T-helper 1 cell (primary cell): Measurements from ENCODE around the gene HSFX2.
"Not testable (repeated sequence)": the region's sequence is repeated elsewhere in the genome, so short reads cannot be mapped to it uniquely, and the experiment has no call there.

Experiments
- DNase-seq, 5 donors: peaks; one replicate each; pipeline ENCODE4 v3.0.0-alpha.2; 2012 to 2020
- total RNA-seq, 4 donors: gene quantifications; one replicate each; lab custom pipeline; 2026; lab: John Stamatoyannopoulos, UW

HSFX2 gene, protein sequence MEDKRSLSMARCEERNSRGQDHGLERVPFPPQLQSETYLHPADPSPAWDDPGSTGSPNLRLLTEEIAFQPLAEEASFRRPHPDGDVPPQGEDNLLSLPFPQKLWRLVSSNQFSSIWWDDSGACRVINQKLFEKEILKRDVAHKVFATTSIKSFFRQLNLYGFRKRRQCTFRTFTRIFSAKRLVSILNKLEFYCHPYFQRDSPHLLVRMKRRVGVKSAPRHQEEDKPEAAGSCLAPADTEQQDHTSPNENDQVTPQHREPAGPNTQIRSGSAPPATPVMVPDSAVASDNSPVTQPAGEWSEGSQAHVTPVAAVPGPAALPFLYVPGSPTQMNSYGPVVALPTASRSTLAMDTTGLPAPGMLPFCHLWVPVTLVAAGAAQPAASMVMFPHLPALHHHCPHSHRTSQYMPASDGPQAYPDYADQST
- total RNA-seq, result 0 reads per million in 4 donors

DNA sequence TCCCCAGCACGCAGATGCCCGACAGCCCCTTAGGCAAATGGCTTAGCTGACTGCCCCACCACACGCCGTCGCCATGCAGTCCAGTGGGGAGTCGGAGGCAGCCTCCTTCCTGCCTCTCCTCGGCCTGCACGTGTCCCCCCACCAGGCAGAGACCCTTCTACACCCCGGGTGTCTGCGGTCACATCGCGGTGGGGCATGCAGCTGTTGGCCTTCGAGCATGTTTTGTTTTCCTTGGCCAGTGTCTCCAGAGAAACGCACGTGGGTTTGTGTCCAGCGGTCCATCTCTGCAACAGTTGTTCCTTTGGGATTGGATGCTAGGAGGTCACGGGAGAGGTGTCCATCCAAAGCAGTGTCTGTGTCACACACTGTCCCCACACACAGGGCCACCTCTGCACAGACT is at the start of gene HSFX2:
Gene HSFX2 (minus strand): TSS at position 101 of the 400 bp plus-strand sequence. CDS start 614 bp downstream, outside the sequence.
- DNase-seq, result not testable (repeated sequence)

DNA sequence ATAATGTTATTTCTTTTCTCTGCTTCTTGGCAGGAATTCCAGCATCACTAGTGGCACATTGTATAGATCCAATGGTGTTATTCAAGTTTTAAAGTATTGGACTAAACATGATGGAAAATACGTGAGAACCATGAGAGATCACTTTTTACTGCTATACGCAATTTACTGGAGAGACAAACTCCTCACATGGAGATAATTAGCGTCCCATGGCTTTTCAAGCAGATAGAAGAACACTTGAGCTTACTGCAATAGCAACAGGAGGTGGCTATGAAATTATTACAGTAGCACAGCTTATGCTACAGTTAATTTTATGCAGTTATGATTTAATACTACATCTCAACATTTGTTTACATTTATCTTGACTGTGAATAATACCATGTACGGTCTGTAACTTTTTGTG is 48.4 kb upstream of the HSFX2 start:
- no peak for DNase-seq

DNA sequence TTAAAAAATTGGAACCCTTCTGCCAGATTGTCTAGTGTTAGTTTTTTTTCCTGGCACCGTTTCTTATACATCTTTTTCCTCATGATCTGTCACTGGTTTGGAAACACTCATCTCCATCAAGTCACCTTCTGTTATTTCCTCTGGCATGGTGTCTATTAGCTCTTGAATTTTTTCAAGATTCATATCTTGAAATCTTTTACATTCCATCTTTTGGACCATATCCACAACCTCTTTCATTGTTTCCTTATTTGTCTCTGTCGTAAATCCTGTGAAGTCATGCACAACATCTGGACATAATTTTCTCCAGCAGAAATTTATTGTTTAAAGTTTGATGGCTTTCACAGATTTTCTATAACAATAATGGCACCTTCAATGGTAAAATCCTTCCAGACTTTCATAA is 46.7 kb upstream of the HSFX2 start:
- DNase-seq, result no peak

DNA sequence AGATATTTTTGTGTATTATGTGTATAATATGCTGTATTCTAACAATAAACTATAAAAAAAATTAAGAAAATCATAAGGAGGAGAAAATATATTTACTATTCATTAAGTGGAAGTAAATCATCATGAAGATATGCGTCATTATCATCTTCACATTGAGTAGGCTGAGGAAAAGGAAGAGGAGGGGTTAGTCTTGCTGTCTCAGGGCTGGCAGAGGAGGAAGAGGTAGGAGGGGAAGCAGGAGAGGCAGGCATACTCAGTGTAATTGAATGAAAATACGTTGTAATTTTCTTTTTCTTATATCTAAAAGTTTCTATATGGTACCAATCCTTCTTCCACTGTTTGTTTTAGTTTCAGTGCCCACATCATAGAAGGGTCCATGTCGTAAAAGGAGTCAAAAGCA is 46.3 kb upstream of the HSFX2 start:
- no peak for DNase-seq

DNA sequence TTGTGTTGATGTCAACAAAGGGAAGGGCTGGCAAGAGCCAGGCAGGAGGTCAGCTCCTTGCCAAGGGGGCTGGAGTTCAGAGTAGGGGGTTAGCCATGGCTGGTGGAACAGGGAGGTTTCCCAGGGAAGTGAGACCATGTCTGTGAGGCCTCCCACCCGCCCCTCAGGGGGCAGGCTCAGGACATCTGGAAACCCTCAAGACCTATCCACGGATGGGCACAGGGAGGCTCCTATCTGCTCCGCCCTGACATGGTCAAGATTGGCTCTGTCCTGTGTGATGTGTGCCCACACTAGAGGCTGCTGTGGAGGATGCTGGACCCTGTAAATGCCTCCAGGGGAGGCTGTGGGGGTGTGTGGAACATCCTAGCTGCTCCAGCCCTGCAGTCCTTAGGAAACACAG is 44.5 kb upstream of the HSFX2 start:
- DNase-seq, result no peak

DNA sequence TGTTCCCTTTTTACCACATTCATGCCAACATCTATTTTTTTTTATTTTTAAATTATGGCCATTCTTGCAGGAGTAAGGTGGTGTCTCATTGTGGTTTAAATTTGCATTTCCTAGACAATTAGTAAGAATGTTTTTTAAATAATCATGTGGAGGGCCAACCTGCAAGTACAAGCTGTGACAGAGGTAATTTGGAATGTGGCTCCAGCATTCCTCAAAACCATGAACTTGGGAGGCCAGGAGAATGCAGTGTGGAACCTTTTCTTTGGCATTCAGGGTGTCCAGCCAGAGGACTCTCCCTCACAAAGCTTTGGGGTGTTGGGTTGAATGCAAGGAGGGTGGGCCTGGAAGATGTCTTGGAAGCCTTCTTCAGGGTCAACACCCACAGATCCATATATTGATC is 43.7 kb upstream of the HSFX2 start:
- DNase-seq, result no peak

DNA sequence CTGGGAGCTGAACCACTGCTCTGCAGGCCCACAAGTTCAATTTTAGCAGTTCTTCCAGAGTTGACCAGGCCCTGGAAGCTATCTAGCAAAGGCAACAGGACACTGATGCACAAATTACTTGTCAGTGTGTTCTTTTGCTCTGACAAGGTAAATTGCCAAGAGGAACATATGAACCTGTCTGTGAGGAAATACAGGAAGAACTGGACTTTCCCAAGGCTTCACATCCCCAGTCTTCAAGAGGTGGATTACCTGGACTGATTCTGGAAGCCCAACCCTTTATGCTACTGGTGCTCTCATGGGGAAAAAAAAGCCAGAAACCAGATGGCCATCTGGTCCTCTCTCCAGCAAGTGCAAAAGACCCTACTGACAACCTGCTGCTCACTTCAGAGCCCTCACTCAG is 38.4 kb upstream of the HSFX2 start:
- no peak for DNase-seq

DNA sequence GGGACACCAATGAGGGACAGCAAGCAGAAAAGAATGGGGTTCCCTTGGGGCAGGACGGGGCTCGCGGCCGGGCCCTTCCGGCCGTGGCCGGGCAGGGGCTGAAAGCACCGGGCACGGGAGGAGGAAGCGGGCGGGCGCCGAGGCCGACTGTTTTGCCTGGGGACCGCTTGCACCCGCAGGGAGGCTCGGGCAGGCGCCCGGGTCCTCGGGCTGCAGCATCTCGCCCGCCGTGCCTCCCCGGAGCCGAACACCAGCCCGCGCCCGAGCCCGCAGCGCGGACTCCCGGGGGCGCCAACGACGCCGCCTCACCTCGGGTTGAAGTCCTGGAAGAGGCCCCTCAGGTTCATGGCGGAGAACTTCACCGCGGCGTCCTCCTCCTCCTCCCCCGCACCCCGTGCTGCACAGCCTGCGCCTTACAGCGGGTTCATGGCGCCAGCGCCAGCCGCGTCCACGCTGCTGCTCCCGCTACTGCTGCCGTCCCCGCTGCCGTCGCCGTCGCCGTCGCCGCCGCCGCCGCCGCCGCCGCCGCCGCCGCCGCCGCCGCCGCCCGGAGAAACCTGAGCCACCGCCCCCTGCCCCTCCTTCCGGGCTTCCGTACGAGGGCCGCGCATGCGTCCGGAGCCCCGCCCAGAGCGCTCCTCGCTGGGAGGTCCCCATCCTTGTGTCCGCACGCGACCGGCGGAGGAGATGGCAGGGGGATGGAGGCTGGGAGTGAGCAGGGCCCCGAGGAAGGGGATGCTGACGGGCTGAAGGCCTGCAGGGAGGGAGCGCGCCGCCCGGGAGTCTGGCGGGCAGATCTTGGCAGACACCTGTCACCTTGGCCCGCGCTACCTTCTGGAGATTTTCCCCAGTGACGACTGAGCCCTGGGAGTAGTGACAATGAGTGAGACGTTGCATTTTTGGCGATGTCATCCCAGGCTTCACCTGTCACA is 36.4 kb upstream of the HSFX2 start, which contains the start of gene TMEM185A:
Gene TMEM185A (minus strand): TSS at position 559 of the 932 bp plus-strand sequence. CDS start 212 bp downstream, at position 347.
- DNase-seq, result peak; percentile 54 to 74 (median 68)

DNA sequence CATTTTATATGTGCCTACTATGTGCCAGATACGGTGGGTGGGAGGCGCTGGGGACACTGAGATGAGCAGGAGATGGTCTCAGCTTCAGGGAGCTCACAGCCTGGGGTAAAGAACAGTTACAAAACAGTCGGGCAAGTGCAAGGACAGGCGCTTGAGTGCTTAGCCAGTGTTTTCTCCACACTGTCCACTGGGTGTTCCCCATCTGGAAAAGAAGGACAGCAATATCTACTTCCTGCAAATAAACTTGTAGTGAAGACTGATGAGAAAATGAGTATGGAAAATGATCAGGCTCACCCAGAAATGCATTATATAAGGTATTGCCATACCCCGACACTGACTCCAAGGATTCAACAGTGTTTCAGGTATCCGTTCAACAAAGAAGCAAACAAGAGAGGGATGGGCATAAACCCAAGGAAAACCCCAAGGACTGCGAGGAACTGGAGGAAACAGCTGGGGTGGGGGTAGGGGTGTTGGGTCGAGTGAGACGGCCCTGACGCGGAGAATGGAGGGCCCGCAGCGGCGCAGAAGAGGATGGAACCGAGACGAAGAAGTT is 35.6 kb upstream of the HSFX2 start:
- no peak for DNase-seq

DNA sequence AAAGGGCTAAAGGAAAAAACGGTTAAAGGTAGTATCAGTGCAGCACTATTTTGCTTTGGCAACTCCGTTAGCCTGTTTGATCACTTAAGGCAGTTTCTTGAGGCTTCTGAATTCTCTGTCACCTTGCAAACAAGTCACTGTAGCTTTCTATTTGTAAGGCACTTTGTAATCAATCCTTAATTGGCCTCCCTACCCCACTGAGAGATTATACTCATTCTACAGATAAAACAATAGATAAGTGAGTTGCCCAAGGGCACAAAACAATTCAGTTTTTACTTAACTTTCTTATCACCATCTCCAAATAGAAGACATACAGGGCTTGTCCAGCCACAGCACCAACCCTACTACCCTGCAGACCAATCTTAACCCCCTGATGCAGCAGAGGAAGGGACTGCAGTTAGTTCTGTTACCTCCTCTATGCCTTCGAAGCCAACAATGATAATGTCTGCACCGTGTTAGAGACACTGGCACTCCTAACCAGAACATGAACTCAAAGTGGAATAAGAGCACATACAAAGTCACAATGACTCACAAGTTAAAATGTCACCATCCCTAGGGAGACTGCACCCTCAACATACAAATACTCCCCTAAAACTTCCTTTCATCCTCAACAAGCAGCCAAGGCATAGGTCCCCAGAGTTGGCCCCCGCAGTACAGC is 34.7 kb upstream of the HSFX2 start:
- DNase-seq, result no peak

DNA sequence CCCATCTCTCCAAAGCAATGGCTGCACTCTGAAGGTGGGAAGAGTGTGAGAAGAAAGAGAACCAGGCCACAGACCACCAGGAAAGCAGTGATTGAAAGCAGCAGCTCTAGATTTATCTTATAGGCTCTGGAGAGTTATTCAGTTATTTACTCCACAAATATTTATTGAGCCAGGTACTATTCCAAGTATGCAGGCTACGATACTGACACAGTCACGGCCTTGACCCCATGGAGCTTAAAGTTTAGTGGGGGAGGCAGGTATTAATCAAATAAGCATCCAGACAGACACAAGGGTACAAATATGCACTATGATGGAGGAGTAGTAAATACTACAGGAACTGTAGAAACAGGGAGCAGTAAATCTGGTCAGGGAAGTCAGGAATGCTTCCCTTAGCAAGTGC is 33.7 kb upstream of the HSFX2 start:
- no peak for DNase-seq

DNA sequence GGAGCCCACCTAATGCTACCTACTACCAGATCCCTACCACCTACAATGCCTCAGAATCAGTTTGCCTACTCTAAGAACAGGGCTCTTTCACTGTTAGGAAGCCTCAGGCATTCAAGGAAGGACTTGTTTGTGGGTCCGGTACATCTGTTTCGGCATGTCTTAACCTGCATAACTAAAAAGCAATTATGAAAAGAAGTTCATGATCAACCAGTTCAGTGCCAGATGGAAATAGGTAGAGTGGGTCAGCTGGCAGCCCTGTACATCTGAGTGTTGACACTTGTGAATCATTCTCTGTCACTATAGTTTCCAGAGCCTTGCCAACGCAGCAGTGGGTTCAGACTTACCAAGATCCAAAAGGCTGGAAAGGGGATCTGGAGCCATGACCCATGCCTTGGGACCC is 33.2 kb upstream of the HSFX2 start:
- no peak for DNase-seq

DNA sequence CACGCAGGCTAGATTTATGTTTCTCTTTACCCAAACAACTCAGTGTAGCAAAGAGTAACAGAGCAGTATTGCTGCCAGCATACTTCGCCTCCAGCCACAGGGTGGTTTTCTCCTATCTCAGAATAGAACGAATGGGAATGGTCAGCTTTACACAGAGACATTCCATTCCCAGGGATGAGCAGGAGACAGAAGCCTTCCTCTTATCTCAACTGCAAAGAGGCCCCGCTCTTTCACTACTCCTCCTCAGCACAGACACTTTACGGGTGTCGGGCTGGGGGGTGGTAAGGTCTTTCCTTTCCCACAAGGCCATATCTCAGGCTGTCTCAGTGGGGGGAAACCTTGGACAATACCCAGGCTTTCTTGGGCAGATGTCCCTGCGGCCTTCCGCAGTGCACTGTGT is 31.7 kb upstream of the HSFX2 start:
- not testable (repeated sequence) for DNase-seq

DNA sequence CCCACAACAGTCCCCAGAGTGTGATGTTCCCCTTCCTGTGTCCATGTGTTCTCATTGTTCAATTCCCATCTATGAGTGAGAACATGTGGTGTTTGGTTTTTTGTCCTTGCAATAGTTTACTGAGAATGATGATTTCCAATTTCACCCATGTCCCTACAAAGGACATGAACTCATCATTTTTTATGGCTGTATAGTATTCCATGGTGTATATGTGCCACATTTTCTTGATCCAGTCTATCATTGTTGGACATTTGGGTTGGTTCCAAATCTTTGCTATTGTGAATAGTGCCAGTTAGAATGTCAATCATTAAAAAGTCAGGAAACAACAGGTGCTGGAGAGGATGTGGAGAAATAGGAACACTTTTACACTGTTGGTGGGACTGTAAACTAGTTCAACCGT is 24.5 kb upstream of the HSFX2 start:
- DNase-seq, result not testable (repeated sequence)

DNA sequence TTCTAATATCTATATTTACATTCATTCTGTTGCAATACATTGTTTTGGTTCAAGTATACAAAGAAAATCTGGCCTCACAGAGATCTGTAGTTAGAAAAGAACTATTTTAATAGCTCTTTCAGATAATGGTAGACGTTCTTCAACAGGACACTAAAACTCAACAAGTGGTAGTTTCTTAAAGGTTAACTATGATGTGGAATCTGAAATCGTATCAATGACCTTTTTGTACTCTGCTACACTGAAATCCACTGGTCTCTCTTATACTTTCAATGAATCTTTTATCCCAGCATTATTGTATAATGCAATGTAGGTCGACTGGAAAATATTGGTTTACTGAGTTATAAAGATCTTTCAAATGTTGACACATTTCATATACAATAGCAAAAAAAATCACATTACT is 23.8 kb upstream of the HSFX2 start:
- DNase-seq, result no peak

DNA sequence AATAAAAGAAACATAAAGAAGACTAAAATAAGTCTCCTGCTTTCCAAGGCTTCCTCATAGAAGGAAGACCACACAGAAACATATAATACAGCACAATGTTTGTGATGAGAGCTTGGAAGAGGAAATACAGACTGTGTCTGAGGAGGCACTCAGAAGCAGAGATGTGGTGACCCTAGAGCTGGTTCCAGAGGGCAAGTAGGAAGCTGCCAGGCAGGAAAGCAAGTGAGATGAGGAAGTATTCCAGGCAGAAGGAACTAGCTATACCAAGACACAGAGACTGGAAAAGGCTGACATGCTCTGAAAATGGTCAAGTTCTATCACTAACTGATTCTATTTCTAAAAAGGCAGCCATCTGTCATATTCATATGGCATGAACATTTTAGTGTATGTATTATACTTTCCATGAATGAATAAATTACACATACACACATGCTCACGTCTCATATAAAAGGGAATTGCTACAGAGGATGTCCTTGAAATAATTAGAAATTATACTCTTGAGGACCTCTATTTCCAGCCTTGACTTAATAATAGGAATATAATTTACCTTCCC is 16.6 kb upstream of the HSFX2 start:
- DNase-seq, result no peak

DNA sequence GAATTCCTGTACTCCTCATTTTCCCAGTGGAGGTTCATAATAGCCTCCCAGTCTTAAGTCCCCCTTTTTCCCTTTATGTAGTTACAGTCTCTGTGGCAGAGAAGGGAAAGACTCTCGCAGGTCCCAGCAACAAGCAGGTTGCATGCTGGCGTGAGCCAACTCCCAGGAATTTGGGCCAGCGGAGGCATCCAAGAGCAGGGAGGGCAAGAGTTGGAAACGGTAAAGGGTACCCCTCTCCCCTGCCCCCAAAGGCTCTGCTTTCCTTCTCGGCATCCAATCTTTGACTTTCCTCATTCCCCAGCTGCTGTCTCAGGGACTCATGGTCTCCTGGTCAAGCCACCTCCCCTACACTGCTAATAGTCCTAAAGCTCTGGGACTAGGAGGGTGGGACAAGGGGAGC is 15.4 kb upstream of the HSFX2 start:
- no peak for DNase-seq

DNA sequence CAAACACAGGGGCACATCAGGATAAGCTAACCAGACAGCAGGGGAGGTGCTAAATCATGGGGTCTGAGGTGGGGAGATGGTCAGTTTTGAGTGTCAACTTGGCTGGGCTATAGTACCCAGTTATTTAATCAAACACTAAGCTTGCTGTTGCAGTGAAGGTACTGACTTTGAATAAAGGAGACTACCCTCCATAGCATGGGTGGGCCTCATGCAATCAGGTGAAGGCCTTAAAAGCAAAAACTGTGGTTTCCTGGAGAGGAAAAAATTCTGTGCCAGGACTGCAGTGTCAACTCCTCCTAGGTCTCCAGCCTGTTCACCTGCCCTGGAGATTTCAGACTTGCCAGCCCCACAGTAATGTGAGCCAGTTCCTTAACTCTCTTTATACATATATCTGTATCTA is 12.6 kb upstream of the HSFX2 start:
- DNase-seq, result no peak

DNA sequence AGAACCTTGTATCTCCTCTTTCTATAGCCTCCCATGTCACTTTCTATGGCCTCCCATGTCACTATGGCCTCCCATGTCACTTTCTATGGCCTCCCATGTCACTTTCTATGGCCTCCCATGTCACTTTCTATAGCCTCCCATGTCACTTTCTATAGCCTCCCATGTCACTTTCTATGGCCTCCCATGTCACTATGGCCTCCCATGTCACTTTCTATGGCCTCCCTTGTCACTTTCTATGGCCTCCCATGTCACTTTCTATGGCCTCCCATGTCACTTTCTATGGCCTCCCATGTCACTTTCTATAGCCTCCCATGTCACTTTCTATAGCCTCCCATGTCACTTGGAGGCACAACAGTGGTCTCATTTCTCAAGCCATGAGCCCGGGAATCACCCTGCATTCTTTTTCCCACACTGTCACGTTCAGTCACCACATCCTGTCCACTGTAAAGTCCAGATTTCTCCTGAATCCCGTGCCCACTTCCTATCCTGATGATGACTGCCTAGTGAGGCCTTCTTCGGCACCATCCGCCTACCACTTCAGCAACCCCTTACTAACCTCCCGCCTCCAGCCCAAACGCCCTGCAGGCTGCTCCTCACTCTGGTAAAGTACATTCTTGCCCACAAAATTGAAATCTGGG is 10.3 kb upstream of the HSFX2 start:
- not testable (repeated sequence) for DNase-seq

DNA sequence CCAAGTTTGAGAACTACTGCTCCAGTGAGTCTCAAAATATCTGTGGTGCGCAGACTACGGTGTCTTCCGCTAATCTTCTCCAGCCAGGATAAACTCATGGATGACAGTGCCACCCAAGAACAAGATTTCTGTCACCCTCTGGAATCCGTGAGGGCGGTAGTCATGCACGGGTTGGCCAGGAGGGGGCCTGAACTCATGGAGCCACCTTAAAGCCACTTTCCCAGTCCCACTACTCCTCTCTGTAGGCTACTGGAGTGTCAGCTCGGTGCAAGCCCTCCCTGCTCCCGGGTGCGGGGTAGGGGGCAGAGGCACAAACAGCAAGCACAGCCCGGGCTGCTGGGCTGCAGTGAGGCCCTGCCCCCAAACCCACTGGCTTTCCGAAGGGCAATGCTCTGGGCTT is 3.5 kb upstream of the HSFX2 start:
- not testable (repeated sequence) for DNase-seq

DNA sequence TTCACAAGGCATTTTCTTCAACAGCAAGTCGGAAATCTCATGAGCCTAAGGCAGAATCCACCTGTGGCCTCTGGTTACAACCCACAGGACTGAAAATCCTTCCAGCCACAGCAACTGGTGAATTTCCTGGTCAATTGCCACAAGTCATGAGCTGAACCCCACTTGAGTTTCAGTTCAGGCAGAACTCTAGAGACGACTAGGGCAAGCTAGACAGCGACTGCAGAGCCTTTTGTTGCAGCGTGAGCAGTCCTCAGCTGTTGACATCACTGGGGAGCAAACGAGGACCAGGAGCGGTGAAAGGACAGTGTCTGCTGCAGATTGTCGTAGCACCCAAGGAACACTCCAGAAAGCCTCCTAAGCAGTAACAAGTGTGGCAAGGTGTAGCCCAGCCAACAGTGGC is 829 bp upstream of the HSFX2 start:
- DNase-seq, result not testable (repeated sequence)

DNA sequence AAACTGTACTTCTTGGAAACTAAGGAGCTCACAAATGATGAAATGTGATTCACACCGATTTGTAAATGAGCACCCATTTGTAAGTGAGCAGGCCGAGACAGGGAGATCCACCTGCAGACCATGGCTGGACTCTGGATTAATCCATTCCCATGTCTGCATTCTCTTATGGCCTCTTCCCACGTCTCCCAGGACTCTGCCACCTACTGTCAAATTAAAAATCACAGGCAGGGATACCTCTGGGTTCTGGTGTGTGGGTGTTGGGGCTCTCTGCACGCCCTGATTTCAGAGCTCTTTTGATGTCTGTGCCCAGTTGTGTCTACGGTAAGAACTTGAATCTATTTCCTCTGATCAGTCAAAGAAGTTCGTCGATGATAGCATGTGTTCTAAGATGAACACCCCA is 4.1 kb downstream of the HSFX2 start:
- not testable (repeated sequence) for DNase-seq
